HG02870 (cell line): ENCODE data around the gene ZNF428.
A peak's percentile ranks its signal among the peaks of the same experiment; 100 is the strongest.
"Not testable (repeated sequence)": the region's sequence is repeated elsewhere in the genome, so short reads cannot be mapped to it uniquely, and the experiment has no call there.

Source experiments
- ATAC-seq: cut with Tn5 transposase; IDR thresholded peaks from one replicate; pipeline ENCODE4 v1.9.1; 2021; ENCODE audit warnings: mild to moderate bottlenecking, moderate library complexity; ENCODE audit not compliant: unreplicated experiment

The ZNF428 gene

GRCh38 chr19:43620061-43621001, 902 bp upstream of the ZNF428 start:
- no peak for ATAC-seq

- no peak for ATAC-seq
Observed at GRCh38 chr19:43618921-43619261, 538 bp downstream of the ZNF428 start.

GRCh38 chr19:43616954-43617353, 2.5 kb downstream of the ZNF428 start:
- ATAC-seq: no peak

GRCh38 chr19:43616306-43616705, 3.1 kb downstream of the ZNF428 start:
- no peak for ATAC-seq

- no peak for ATAC-seq
Observed at GRCh38 chr19:43612374-43612773, 7.1 kb downstream of the ZNF428 start.

GRCh38 chr19:43611788-43612187, 7.6 kb downstream of the ZNF428 start, which contains the start of gene SRRM5:
Gene SRRM5, plus strand, starts transcription at chr19:43612088. Its CDS starts 34 bp downstream, at chr19:43612122.
- ATAC-seq: no peak

- no peak for ATAC-seq
Observed at GRCh38 chr19:43610493-43610892, 8.9 kb downstream of the ZNF428 start.

GRCh38 chr19:43609872-43610271, 9.6 kb downstream of the ZNF428 start:
- ATAC-seq: no peak

- ATAC-seq: no peak
Observed at GRCh38 chr19:43607238-43608205, 11.9 kb downstream of the ZNF428 start.

- no peak for ATAC-seq
Observed at GRCh38 chr19:43606569-43607229, 12.7 kb downstream of the ZNF428 start.

- ATAC-seq: no peak
Observed at GRCh38 chr19:43605875-43606568, 13.4 kb downstream of the ZNF428 start.

- not testable (repeated sequence) for ATAC-seq
Observed at GRCh38 chr19:43600326-43600725, 19.1 kb downstream of the ZNF428 start.

GRCh38 chr19:43599635-43600295, 19.7 kb downstream of the ZNF428 start:
- ATAC-seq: no peak

GRCh38 chr19:43598445-43599240, 20.8 kb downstream of the ZNF428 start:
- no peak for ATAC-seq

GRCh38 chr19:43597876-43598275, 21.6 kb downstream of the ZNF428 start:
- ATAC-seq: no peak

- ATAC-seq: no peak
Observed at GRCh38 chr19:43596842-43597461, 22.5 kb downstream of the ZNF428 start.

GRCh38 chr19:43595999-43596841, 23.2 kb downstream of the ZNF428 start, which contains the start of the genes IRGQ and ZNF576:
Gene IRGQ, minus strand, starts transcription at chr19:43596134. Its CDS starts 796 bp downstream, at chr19:43595338.
Gene ZNF576, plus strand, starts transcription at chr19:43596595. Its CDS starts 514 bp downstream, at chr19:43597109.
- ATAC-seq: peak; percentile 89
